Psoas muscle (tissue), 8 donors: ENCODE measurements around the gene MAPT. TPM values are rescaled to one million over a fixed set of nuclear protein-coding genes. Genes with fewer than 3 reads are reported as not detected.

Source experiments
- ATAC-seq, 4 donors: fragments of 200-7000 bp; cut with Tn5 transposase; one replicate each; pipeline ENCODE4 v1.9.1; 2020; ENCODE audit warnings: moderate library complexity in 3 of 4, mild to moderate bottlenecking in 2 of 4
- DNase-seq, 2 donors: peaks; one replicate each; pipeline ENCODE4 v3.0.0-alpha.2; 2020
- H3K27ac ChIP-seq: fragments of 200-600 bp; one replicate; pipeline ENCODE4 v1.8.0; 2022
- H3K27me3 ChIP-seq, 3 donors: fragments of 200-600 bp in 1 of 3; one replicate each; pipeline versions ENCODE4 v1.6.1 to v1.8.0; 2013 to 2022; ENCODE audit warnings: low read length in 2 of 3, mild to moderate bottlenecking in 2 of 3, moderate library complexity in 1 of 3; ENCODE audit not compliant: insufficient read depth in 3 of 3
- H3K36me3 ChIP-seq, 2 donors: fragments of 200-600 bp in 1 of 2; one replicate each; pipeline versions ENCODE4 v1.6.1 to v1.8.0; 2013 to 2022; ENCODE audit warnings: low read depth in 1 of 2, mild to moderate bottlenecking in 1 of 2, moderate library complexity in 1 of 2; ENCODE audit not compliant: insufficient read depth in 1 of 2
- H3K4me1 ChIP-seq: fragments of 200-600 bp; one replicate; pipeline ENCODE4 v1.8.0; 2022
- H3K4me3 ChIP-seq: fragments of 200-600 bp; one replicate; pipeline ENCODE4 v1.8.0; 2022; ENCODE audit warnings: mild to moderate bottlenecking
- H3K9me3 ChIP-seq: fragments of 200-600 bp; one replicate; pipeline ENCODE4 v1.8.0; 2022
- WGBS, 3 donors: extraction: QIAGEN DNeasy Blood & Tissue Kit; methylation state at CpG; one replicate each; pipeline versions ENCODE4 v1.1.6 to v1.1.7; 2013; 5-methylcytosine and 5-hydroxymethylcytosine counted together
- intact Hi-C, 2 donors: fragments of 100-400 bp; cut with DNase I; formaldehyde crosslinking; loops; one replicate each; pipeline versions ENCODE4 v1.11.0 to v1.14.2; 2022
- polyA plus RNA-seq, 3 donors: library from polyadenylated mRNA; stranded (reverse); fragments of 200-250 nt; gene quantifications; one replicate each; pipeline ENCODE4 v1.2.3, GENCODE V29; 2013
- total RNA-seq, 4 donors: library from RNA; stranded (reverse); fragmentation: NEBNext Ultra II Directional in 2 of 4; extraction: Animal tissue kit (Norgen Biotek cat#: 25700) in 2 of 4; gene quantifications; one replicate each; pipeline versions ENCODE4 v1.2.1 to v1.2.4, GENCODE V29; 2021 to 2023
- TF ChIP-seq, protein P1 (sequence below): fragments of 200-600 bp; IDR thresholded peaks from one replicate; pipeline ENCODE4 v1.8.0; 2022; ENCODE audit warnings: antibody characterized with exemption
- donor health status: healthy with polysubstance abuse.
- donor health status: DM: no; HTN: no; CAD: no; lungs with moderate emphysema.
- donor health status: Bipolar disorder and iron deficiency.
- donor health status: healthy.
- donor health status: DM: yes; HTN: yes; CAD: no.
- donor health status: DM: no; HTN: no; CAD: no.
- donor health status: DM: no; HTN: no; CAD: no.
- donor health status: DM: yes; HTN: yes; CAD: no.

MAPT gene
- total and polyA plus RNA-seq, 7 donors, result 16.0 to 253 (median 104) TPM

DNA sequence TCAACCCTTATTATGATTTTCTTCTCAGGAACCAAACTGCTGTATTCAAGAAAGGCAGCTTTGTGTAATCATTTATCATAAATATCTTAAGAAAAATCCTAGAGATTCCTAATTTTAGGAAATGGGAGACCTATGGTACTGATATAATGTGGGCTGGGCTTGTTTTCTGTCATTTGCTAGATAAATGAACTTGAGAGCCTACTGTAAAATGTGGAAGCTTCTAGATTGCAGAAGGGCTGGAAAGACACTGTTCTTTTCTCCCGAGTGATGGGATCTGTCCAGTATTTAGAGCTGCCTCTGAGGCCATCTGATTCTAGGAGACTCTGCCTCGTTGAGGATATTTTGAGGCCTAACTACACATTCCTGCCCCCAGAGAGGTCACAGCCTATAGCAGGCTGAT, 84.8 kb downstream of the MAPT start:
- WGBS, 3 donors, result 49 to 62% (median 50%) methylated on average over 2 of the region's 2 CpGs
- TF ChIP-seq, protein P1, sequence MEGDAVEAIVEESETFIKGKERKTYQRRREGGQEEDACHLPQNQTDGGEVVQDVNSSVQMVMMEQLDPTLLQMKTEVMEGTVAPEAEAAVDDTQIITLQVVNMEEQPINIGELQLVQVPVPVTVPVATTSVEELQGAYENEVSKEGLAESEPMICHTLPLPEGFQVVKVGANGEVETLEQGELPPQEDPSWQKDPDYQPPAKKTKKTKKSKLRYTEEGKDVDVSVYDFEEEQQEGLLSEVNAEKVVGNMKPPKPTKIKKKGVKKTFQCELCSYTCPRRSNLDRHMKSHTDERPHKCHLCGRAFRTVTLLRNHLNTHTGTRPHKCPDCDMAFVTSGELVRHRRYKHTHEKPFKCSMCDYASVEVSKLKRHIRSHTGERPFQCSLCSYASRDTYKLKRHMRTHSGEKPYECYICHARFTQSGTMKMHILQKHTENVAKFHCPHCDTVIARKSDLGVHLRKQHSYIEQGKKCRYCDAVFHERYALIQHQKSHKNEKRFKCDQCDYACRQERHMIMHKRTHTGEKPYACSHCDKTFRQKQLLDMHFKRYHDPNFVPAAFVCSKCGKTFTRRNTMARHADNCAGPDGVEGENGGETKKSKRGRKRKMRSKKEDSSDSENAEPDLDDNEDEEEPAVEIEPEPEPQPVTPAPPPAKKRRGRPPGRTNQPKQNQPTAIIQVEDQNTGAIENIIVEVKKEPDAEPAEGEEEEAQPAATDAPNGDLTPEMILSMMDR, result no peak
- H3K27me3 ChIP-seq, result no peaks in the 10 kb centered on the region
- no peaks in the 10 kb centered on the region for H3K9me3 ChIP-seq
- H3K4me1 ChIP-seq, result peaks cover 30% of the 10 kb centered on the region
- no peak overlapping the region for H3K4me3 ChIP-seq
- no peak for ATAC-seq
- no peak for DNase-seq
- no peak overlapping the region for H3K27ac ChIP-seq
- intact Hi-C loops, result no loop called here
- H3K36me3 ChIP-seq, result peaks cover 0 to 32% of the 10 kb centered on the region in 2 donors

DNA sequence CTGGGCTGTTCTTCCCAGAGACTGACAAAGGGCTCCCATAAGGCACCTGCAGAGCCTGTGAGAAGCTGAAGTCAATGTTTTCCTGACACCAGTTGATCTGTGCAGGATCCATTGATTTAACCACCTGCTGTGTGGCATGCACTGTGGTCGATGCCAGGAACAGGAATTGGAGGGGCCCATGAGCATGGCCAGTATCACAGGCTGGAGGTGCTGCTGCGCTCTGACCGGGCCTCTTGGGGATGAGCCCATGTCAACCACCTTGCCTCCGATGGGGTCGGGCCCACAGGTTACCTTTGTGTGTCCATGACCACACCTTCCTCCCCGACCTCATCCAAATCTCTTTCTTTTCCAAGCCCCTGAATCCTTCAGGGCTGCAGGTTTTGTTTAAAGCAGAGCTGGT, 86.5 kb downstream of the MAPT start:
- TF ChIP-seq, protein P1, result no peak
- Histone ChIP-seq H3K27ac (no peak overlapping the region), H3K4me3 (no peak overlapping the region), H3K9me3 (no peaks in the 10 kb centered on the region), H3K4me1 (peaks cover 18% of the 10 kb centered on the region), H3K36me3 (peaks cover 0 to 41% of the 10 kb centered on the region in 2 donors), H3K27me3 (no peaks in the 10 kb centered on the region)
- ATAC-seq (no peak), DNase-seq (no peak)
- WGBS, 3 donors, result 86 to 90% (median 89%) methylated on average over 6 of the region's 6 CpGs
- intact Hi-C loops, result no loop called here

DNA sequence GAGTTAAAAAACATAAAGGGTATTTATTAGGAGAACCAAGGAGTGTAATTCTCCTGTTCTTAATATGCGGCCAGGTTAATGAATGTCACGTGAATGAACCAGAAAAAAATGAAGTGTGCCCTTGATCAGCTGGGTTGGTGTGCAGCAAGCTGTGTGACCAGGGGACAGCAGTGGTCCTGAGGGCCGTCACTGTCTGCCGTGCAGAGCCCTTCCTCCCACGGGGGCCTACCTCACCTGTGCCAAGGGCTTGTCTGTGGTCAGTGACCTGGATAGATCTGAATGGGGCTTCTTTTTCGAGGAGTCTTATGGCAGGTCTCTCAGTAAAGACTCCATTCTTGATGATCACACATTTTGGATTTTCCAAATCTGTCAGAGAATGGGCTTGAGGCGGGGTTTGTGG, 87.0 kb downstream of the MAPT start:
- H3K4me1 ChIP-seq, result peaks cover 15% of the 10 kb centered on the region
- H3K27ac ChIP-seq, result no peak overlapping the region
- no peaks in the 10 kb centered on the region for H3K27me3 ChIP-seq
- intact Hi-C loops, result no loop called here
- no peak overlapping the region for H3K4me3 ChIP-seq
- WGBS, 3 donors, result 88 to 90% (median 89%) methylated on average over 7 of the region's 7 CpGs
- peaks cover 0 to 43% of the 10 kb centered on the region in 2 donors for H3K36me3 ChIP-seq
- ATAC-seq (no peak), DNase-seq (no peak)
- H3K9me3 ChIP-seq, result no peaks in the 10 kb centered on the region
- TF ChIP-seq, protein P1, result no peak

DNA sequence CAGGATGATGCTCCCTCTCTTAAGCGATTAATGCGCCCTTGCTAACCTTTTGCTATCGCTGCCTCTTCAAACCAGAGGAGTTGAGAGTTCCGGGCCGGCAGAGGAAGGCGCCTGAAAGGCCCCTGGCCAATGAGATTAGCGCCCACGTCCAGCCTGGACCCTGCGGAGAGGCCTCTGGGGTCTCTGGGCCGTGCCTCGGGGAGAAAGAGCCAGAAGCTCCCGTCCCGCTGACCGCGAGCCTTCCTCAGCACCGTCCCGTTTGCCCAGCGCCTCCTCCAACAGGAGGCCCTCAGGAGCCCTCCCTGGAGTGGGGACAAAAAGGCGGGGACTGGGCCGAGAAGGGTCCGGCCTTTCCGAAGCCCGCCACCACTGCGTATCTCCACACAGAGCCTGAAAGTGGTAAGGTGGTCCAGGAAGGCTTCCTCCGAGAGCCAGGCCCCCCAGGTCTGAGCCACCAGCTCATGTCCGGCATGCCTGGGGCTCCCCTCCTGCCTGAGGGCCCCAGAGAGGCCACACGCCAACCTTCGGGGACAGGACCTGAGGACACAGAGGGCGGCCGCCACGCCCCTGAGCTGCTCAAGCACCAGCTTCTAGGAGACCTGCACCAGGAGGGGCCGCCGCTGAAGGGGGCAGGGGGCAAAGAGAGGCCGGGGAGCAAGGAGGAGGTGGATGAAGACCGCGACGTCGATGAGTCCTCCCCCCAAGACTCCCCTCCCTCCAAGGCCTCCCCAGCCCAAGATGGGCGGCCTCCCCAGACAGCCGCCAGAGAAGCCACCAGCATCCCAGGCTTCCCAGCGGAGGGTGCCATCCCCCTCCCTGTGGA, 88.6 kb downstream of the MAPT start:
- ATAC-seq (peak in 1 of 4 donors; percentile 19), DNase-seq (peak in 1 of 2 donors; percentile 51)
- H3K27ac ChIP-seq, result no peak overlapping the region
- no peaks in the 10 kb centered on the region for H3K27me3 ChIP-seq
- H3K4me3 ChIP-seq, result no peak overlapping the region
- TF ChIP-seq, protein P1, result no peak
- WGBS, 3 donors, result 90 to 94% (median 92%) methylated on average over 39 to 41 of the region's 41 CpGs
- no peaks in the 10 kb centered on the region for H3K9me3 ChIP-seq
- peaks cover under 1% of the 10 kb centered on the region for H3K4me1 ChIP-seq
- intact Hi-C loops, result no loop called here
- peaks cover 0 to 60% of the 10 kb centered on the region in 2 donors for H3K36me3 ChIP-seq
